Smooth muscle cell (in vitro differentiated cells): ENCODE data around the gene FXYD1. TPM values are rescaled to one million over a fixed set of nuclear protein-coding genes. Genes with fewer than 3 reads are reported as not detected.

ENCODE experiments used
- DNase-seq: peaks from one replicate; lab custom pipeline; 2025; ENCODE audit not compliant: unreplicated experiment; lab: John Stamatoyannopoulos, UW
- H2AFZ ChIP-seq: fragments of 200-600 bp; sonication (generic); 2 replicates; pipeline ENCODE4 v1.6.0; 2016; ENCODE audit warnings: antibody characterized with exemption, low read depth, mild to moderate bottlenecking
- H3F3A ChIP-seq: fragments of 200-600 bp; sonication (generic); 2 replicates; pipeline ENCODE4 v1.6.0; 2017; ENCODE audit warnings: antibody characterized with exemption, low read depth
- H3K27ac ChIP-seq: fragments of 200-600 bp; sonication (generic); 2 replicates; pipeline ENCODE4 v1.5.1; 2016; ENCODE audit warnings: low read depth, mild to moderate bottlenecking
- H3K27me3 ChIP-seq: fragments of 200-600 bp; sonication (generic); 2 replicates; pipeline ENCODE4 v1.6.1; 2016; ENCODE audit warnings: low read depth, mild to moderate bottlenecking
- H3K36me3 ChIP-seq: fragments of 200-600 bp; sonication (generic); 2 replicates; pipeline ENCODE4 v1.5.1; 2016; ENCODE audit warnings: low read depth
- H3K4me1 ChIP-seq: fragments of 200-600 bp; sonication (generic); 2 replicates; pipeline ENCODE4 v1.5.1; 2016; ENCODE audit warnings: low read depth
- H3K4me2 ChIP-seq: fragments of 200-600 bp; sonication (generic); 2 replicates; pipeline ENCODE4 v1.6.0; 2016; ENCODE audit warnings: mild to moderate bottlenecking
- H3K4me3 ChIP-seq: fragments of 200-600 bp; sonication (generic); 2 replicates; pipeline ENCODE4 v1.5.1; 2016; ENCODE audit warnings: mild to moderate bottlenecking
- H3K79me2 ChIP-seq: fragments of 200-600 bp; sonication (generic); 2 replicates; pipeline ENCODE4 v1.6.0; 2016; ENCODE audit warnings: low read depth, mild to moderate bottlenecking
- H3K9ac ChIP-seq: fragments of 200-600 bp; sonication (generic); 2 replicates; pipeline ENCODE4 v1.6.0; 2016; ENCODE audit warnings: low read depth
- H3K9me3 ChIP-seq: fragments of 200-600 bp; sonication (generic); replicated peaks from 2 replicates; pipeline ENCODE4 v1.5.1; 2016; ENCODE audit warnings: low read depth
- H4K20me1 ChIP-seq: fragments of 200-600 bp; sonication (generic); 2 replicates; pipeline ENCODE4 v1.6.0; 2016; ENCODE audit warnings: low read depth
- CTCF ChIP-seq: fragments of 200-600 bp; sonication (generic); IDR thresholded peaks from 2 replicates; pipeline ENCODE4 v1.5.1; 2017; ENCODE audit warnings: borderline replicate concordance, mild to moderate bottlenecking, antibody characterized with exemption; ENCODE audit not compliant: insufficient read depth, poor library complexity, severe bottlenecking
- WGBS: methylation state at CpG from one replicate; pipeline ENCODE4 v1.1.7; 2016; ENCODE audit warnings: low lambda C conversion rate; 5-methylcytosine and 5-hydroxymethylcytosine counted together
- polyA plus RNA-seq: library from polyadenylated mRNA; unstranded; fragments of >200 nt; fragmentation: Nextera tagmentation; extraction: Ambion mirVana; gene quantifications from 2 replicates; pipeline ENCODE4 v1.2.1, GENCODE V29; 2016
- total RNA-seq: library from RNA; depleted of rRNA; stranded (reverse); fragments of >200 nt; gene quantifications from 2 replicates; pipeline ENCODE4 v1.2.3, GENCODE V29; 2014

Gene FXYD1
- total and polyA plus RNA-seq, 2 experiments from 2014 or later = 2.7 to 3.2 TPM

GRCh38 chr19:35136231-35136630 is 2.4 kb upstream of the FXYD1 start:
- Histone ChIP-seq H3K36me3 (no peaks in the 10 kb centered on the region), H3K9ac (no peak overlapping the region), H2AFZ (no peak overlapping the region), H3K4me2 (no peak overlapping the region), H3K4me3 (no peak overlapping the region), H3K4me1 (peaks cover 20% of the 10 kb centered on the region), H4K20me1 (no peaks in the 10 kb centered on the region), H3K79me2 (no peaks in the 10 kb centered on the region), H3K9me3 (no peaks in the 10 kb centered on the region), H3F3A (no peaks in the 10 kb centered on the region), H3K27ac (no peak overlapping the region), H3K27me3 (no peaks in the 10 kb centered on the region)
- TF ChIP-seq CTCF = no peak
- whole genome bisulfite sequencing = 76% methylated on average over 11 of the region's 11 CpGs
- no peak for DNase-seq

GRCh38 chr19:35136977-35137702 is 1.5 kb upstream of the FXYD1 start:
- Histone ChIP-seq H3K9ac (no peak overlapping the region), H3K4me1 (peaks cover 20% of the 10 kb centered on the region), H3K9me3 (no peaks in the 10 kb centered on the region), H3K27me3 (peaks cover 9% of the 10 kb centered on the region), H2AFZ (no peak overlapping the region), H3K27ac (no peak overlapping the region), H3K4me2 (no peak overlapping the region), H3K4me3 (no peak overlapping the region), H3F3A (no peaks in the 10 kb centered on the region), H3K79me2 (no peaks in the 10 kb centered on the region), H3K36me3 (no peaks in the 10 kb centered on the region), H4K20me1 (no peaks in the 10 kb centered on the region)
- 80% methylated on average over 9 of the region's 9 CpGs for WGBS
- DNase-seq = no peak
- TF ChIP-seq CTCF = no peak

DNA sequence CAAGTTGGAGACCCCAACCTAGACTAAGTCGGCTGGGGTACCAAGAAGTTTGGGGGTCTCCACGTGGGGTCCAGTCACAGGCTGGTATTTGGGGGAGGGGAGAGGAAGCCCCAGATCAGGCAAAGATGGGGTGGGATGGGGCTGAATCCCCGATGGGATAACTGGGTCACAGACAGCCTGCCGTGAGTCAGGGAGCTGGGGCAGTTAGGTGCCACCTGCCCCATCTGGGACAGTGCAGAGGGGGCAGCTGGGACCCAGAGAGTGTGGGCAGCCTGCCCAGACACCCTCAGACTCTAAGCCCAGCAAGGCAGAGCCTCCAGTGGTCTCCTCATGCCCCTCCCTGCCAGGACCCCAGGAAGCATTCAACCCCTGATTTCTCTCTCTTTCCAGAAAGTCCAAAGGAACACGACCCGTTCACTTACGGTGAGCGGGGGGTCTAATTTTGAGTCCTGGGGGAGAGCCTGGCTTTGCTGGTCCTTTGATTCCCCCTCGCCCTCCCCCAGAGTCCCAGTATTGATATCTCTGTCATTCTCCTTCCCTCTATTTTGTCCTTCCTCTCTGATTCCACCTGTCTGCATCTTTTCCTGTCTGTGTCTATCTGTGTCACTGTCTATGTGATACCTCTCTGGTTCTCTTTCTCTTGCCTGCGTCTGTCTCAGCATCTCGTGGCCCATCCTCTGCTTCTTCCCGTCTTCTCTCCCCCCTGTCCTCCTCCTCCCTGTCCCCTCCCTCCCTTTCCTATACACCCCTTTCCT is 1.8 kb downstream of the FXYD1 start:
- DNase-seq = no peak
- H3K27me3 ChIP-seq = peaks cover 41% of the 10 kb centered on the region
- no peaks in the 10 kb centered on the region for H3K36me3 ChIP-seq
- no peak overlapping the region for H3K27ac ChIP-seq
- H4K20me1 ChIP-seq = no peaks in the 10 kb centered on the region
- no peak overlapping the region for H3K4me3 ChIP-seq
- H3K4me2 ChIP-seq = peak overlapping the region; percentile 36
- H3F3A ChIP-seq = no peaks in the 10 kb centered on the region
- H3K79me2 ChIP-seq = no peaks in the 10 kb centered on the region
- H3K9ac ChIP-seq = no peak overlapping the region
- H2AFZ ChIP-seq = no peak overlapping the region
- 85% methylated on average over 12 of the region's 12 CpGs for WGBS
- TF ChIP-seq CTCF = no peak
- H3K9me3 ChIP-seq = no peaks in the 10 kb centered on the region
- H3K4me1 ChIP-seq = peaks cover 12% of the 10 kb centered on the region
